GM12872 (cell line): Measurements from ENCODE around the gene ENPP3.

Experiments used
- CTCF ChIP-seq: IDR thresholded peaks from 3 replicates; pipeline ENCODE4 v1.5.1; 2011; ENCODE audit warnings: low read depth, mild to moderate bottlenecking, low read length, moderate library complexity; ENCODE audit not compliant: insufficient read depth

The ENPP3 gene

DNA sequence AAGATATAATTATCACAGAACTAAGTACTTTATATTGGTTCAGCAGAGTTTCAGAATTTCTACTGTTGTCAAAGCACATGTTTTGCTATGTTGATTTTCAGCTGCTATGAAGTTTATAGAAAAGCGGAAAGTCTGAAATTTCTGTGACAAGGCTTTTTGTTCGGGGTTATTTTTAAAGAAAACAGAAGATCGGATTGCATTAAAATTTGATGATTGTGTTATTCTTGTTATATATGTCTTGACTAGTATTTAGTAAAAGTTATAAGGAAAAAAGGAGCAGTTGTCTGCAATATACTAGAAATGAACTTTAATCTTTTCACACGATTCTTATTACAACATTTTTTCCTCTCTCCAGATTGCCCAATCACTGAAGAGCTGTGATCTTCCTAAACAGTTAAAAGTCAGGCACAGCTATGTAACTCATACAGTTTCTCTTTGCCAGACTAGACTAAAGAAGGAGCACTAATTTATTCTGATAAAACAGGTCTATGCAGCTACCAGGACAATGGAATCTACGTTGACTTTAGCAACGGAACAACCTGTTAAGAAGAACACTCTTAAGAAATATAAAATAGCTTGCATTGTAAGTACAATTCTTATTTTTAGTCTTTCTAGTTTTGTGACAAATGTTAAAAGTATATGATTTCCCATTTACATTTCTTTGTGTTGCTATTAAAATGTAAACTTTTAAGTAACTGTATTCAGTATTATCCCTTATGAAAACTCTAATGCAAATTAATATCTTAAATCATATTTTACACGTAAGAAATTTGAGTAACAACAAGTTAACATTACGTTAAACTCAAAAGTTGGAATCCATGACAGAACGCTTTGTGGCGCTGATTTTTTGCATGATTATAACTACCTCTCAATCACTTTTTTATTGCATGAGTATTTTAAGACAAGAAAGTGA is at the start of gene ENPP3:
Gene ENPP3, plus strand, starts transcription at position 423 of the 913 bp plus-strand sequence. Its CDS starts 83 bp downstream, at position 506.
- TF ChIP-seq CTCF: no peak

DNA sequence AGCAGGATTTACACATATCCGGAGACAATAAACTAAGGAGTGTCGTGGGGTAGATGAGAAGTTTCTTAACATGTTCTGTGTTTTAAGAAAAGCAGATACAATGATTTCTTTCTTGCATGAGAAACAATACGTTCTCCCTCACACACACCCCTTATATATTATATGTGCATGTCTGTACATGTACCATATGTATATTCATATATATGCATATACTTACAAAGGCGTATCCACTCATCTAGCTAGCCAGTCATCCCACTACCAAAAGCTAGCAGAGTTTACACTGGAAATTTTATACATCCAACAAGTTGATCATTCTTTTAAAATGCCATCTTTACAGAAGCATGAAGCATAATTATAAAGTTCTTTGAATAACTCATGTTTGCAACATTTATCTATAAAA is 49.2 kb upstream of the ENPP3 start:
- no peak for TF ChIP-seq CTCF

DNA sequence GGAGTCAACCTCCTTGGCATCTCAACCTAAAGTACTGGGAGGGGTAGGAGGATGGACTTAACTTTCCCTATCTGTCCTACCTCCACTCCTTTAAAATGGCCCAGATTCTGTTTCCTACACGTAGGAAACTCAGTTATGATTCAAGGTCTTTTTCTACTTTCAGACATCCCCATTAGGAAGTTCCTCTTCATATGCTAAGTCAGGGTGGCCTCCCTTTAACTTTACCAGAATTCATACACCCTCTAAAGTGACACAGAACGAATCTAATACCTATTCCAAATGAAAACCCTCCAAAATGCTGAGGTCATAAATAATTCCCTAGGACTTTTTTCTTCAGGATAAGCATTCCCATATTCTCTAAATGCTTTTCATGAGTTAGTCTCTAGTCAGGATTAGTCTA is 48.5 kb upstream of the ENPP3 start:
- TF ChIP-seq CTCF: no peak

DNA sequence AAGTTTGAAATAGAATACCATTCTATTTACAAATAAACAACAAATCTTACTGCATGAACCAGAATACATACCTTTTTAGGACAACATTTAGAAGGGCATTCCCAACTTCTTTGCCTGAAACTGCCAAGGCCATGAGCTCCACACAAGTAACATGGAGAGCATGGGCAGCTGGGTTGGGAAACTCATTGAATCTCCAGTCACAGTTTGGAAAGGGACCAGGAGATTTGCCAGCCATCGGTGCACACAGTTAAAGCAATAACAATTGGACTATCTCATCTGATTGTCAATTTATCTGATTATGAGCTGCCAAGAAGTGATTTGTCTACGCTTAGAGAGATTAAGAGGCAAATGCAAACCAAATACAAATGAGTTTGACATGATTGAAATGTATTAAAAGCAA is 44.2 kb upstream of the ENPP3 start:
- TF ChIP-seq CTCF: no peak

GRCh38 chr6:131594074-131594473 is 43.0 kb upstream of the ENPP3 start:
- TF ChIP-seq CTCF: no peak

DNA sequence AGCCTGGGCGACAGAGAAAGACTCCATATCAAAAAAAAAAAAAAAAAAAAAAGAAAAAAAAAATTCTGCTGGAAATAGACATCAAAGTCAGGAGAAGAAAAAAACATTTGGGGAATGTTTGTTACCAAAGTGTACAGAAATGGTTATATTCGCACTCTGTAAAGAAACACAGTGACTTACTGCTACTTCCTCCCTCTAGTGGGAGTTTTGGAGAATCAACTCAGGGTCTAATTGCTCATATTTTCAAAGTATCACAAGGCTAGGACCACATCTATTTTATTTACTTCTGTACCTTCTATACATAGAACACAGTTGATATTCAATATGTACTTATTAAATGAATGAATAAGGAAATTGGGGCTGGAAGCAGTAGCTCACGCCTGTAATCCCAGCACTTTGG is 39.7 kb upstream of the ENPP3 start:
- TF ChIP-seq CTCF: peak; percentile 27; the same call in 1 of the 3 replicates

- no peak for TF ChIP-seq CTCF
Measured at GRCh38 chr6:131600716-131601115, 36.4 kb upstream of the ENPP3 start.
